HCT116 (cell line): Measurements from ENCODE around the gene UNK. TPM values are rescaled to one million over a fixed set of nuclear protein-coding genes. Genes with fewer than 3 reads are reported as not detected.
"Not testable (repeated sequence)": the region's sequence is repeated elsewhere in the genome, so short reads cannot be mapped to it uniquely, and the experiment has no call there.

Experiments
- ATAC-seq: fragments of 200-7000 bp; cut with Tn5 transposase; 2 replicates; pipeline ENCODE4 v1.9.1; 2020; ENCODE audit warnings: mild to moderate bottlenecking, moderate library complexity
- BruUV-seq: library from RNA; stranded (reverse); fragments of 400-500 nt; replicated peaks from 2 replicates; lab custom pipeline; 2021; lab: Mats Ljungman, UMichigan
- CTCF ChIA-PET: fragments of 300-600 bp; sonication (Branson Sonifier 250); formaldehyde crosslinking; loops from one replicate; lab custom pipeline; 2021; ENCODE audit warnings: antibody characterized with exemption; lab: Charles Lee
- POLR2A ChIA-PET: fragments of 300-600, 350-600 bp; sonication (Branson Sonifier 250); formaldehyde crosslinking; loops from one replicate; lab custom pipeline; 2021; ENCODE audit warnings: antibody characterized with exemption; lab: Charles Lee
- RAD21 ChIA-PET, 2 experiments: fragments of 300-600 bp; sonication (Branson Sonifier 250); formaldehyde crosslinking; loops; one replicate each; lab custom pipeline; 2023; ENCODE audit warnings: low total read pairs in 2 of 2; ENCODE audit not compliant: uncharacterized antibody in 2 of 2, unreplicated experiment in 2 of 2, low non-redundant PET in 1 of 2; lab: Charles Lee
- DNase-seq: peaks from one replicate; pipeline ENCODE4 v3.0.0-alpha.2; 2010; ENCODE audit warnings: low read depth, low spot score
- H2AFZ ChIP-seq: fragments of 200-600 bp; shearing (Covaris generic), sonication (generic); 2 replicates; pipeline ENCODE4 v1.6.1; 2017; ENCODE audit warnings: low read depth, mixed run types, mixed read lengths, antibody characterized with exemption, low read length; ENCODE audit not compliant: poor library complexity, severe bottlenecking
- H3K27ac ChIP-seq: 2 replicates; pipeline ENCODE4 v1.5.1; 2012; ENCODE audit warnings: low read depth, low read length
- H3K27me3 ChIP-seq: fragments of 200-600 bp; sonication (generic); 2 replicates; pipeline ENCODE4 v1.6.1; 2016; ENCODE audit warnings: mixed run types, low read length, mixed read lengths; ENCODE audit not compliant: insufficient read depth
- H3K36me3 ChIP-seq, 2 experiments: fragments of 200-500 bp in 1 of 2; fragments of 200-600 bp in 1 of 2; sonication (Bioruptor generic) in 1 of 2; sonication (generic) in 1 of 2; 2 replicates each; pipeline versions ENCODE4 v1.5.1 to v1.6.1; 2014 to 2016; ENCODE audit warnings: low read length in 2 of 2, inconsistent platforms in 1 of 2, mixed read lengths in 1 of 2, mixed run types in 1 of 2; ENCODE audit not compliant: insufficient read depth in 2 of 2, control insufficient read depth in 1 of 2
- H3K4me1 ChIP-seq, 2 experiments: fragments of 200-600 bp in 1 of 2; sonication (generic) in 1 of 2; 2 replicates each; pipeline versions ENCODE4 v1.5.1 to v1.6.1; 2012 to 2017; ENCODE audit warnings: low read length in 2 of 2, inconsistent platforms in 1 of 2, mild to moderate bottlenecking in 1 of 2, mixed read lengths in 1 of 2, mixed run types in 1 of 2, moderate library complexity in 1 of 2; ENCODE audit not compliant: insufficient read depth in 2 of 2, control insufficient read depth in 1 of 2
- H3K4me2 ChIP-seq: fragments of 200-600 bp; sonication (generic); 2 replicates; pipeline ENCODE4 v1.6.1; 2017; ENCODE audit warnings: mixed run types, low read length, mixed read lengths
- H3K4me3 ChIP-seq, 2 experiments: fragments of 200-600 bp in 1 of 2; sonication (generic) in 1 of 2; replicated peaks in 1 of 2; 2 replicates each; pipeline ENCODE4 v1.5.1; 2011 to 2016; ENCODE audit warnings: low read length in 2 of 2, control low read depth in 1 of 2, low read depth in 1 of 2, mild to moderate bottlenecking in 1 of 2, mixed read lengths in 1 of 2, mixed run types in 1 of 2
- H3K79me2 ChIP-seq: fragments of 200-600 bp; sonication (generic); 2 replicates; pipeline ENCODE4 v1.6.1; 2017; ENCODE audit warnings: mild to moderate bottlenecking, mixed run types, low read length, moderate library complexity, mixed read lengths; ENCODE audit not compliant: insufficient read depth
- H3K9ac ChIP-seq: fragments of 200-600 bp; sonication (generic); 2 replicates; pipeline ENCODE4 v1.6.1; 2016; ENCODE audit warnings: low read length, mixed read lengths
- H3K9me2 ChIP-seq: fragments of 200-600 bp; sonication (generic), shearing (Covaris generic); 2 replicates; pipeline ENCODE4 v1.6.1; 2017; ENCODE audit warnings: mixed run types, mild to moderate bottlenecking, moderate library complexity; ENCODE audit not compliant: insufficient read depth
- H3K9me3 ChIP-seq, 2 experiments: fragments of 200-500 bp in 1 of 2; fragments of 200-600 bp in 1 of 2; sonication (Bioruptor generic) in 1 of 2; sonication (generic) in 1 of 2; 2 replicates each; pipeline ENCODE4 v1.6.1; 2014 to 2017; ENCODE audit warnings: low read length in 2 of 2, mixed read lengths in 2 of 2, inconsistent platforms in 1 of 2, low read depth in 1 of 2, mild to moderate bottlenecking in 1 of 2, mixed run types in 1 of 2, moderate library complexity in 1 of 2; ENCODE audit not compliant: control insufficient read depth in 1 of 2, insufficient read depth in 1 of 2
- H4K20me1 ChIP-seq: fragments of 200-600 bp; sonication (generic), shearing (Covaris generic); 2 replicates; pipeline ENCODE4 v1.6.1; 2017; ENCODE audit warnings: mixed run types, mild to moderate bottlenecking, moderate library complexity; ENCODE audit not compliant: insufficient read depth
- EGR1 ChIP-seq: IDR thresholded peaks from 2 replicates; pipeline ENCODE4 v1.6.1; 2012; ENCODE audit warnings: low read depth
- ELF1 ChIP-seq: IDR thresholded peaks from 2 replicates; pipeline ENCODE4 v1.6.1; 2012; ENCODE audit warnings: low read depth, borderline replicate concordance
- EZH2phosphoT487 ChIP-seq: fragments of 200-600 bp; IDR thresholded peaks from 2 replicates; pipeline ENCODE4 v1.6.1; 2018; ENCODE audit warnings: antibody characterized with exemption, borderline replicate concordance
- SRF ChIP-seq: IDR thresholded peaks from 2 replicates; pipeline ENCODE4 v1.6.1; 2012; ENCODE audit warnings: low read depth
- TCF7L2 ChIP-seq: IDR thresholded peaks from 2 replicates; pipeline ENCODE4 v1.7.0; 2011; ENCODE audit warnings: borderline replicate concordance, inconsistent platforms; ENCODE audit not compliant: insufficient read depth, insufficient read length; ENCODE audit errors: extremely low read depth
- intact Hi-C: fragments of 100-400 bp; cut with micrococcal nuclease; formaldehyde crosslinking; loops from 2 replicates; pipeline ENCODE4 v1.10.0; 2022
- total RNA-seq: library from RNA; stranded (reverse); gene quantifications from one replicate; pipeline ENCODE4 v1.2.1, GENCODE V29; 2021; ENCODE audit not compliant: unreplicated experiment

The UNK gene
- total RNA-seq, 1 experiment from 2014 or later, result 40.6 TPM

GRCh38 chr17:75859358-75859757 is 74.8 kb downstream of the UNK start:
- H2AFZ ChIP-seq, ATAC-seq, H3K9ac ChIP-seq, DNase-seq, H4K20me1 ChIP-seq, H3K9me3 ChIP-seq, H3K27me3 ChIP-seq, RAD21 ChIA-PET, H3K4me3 ChIP-seq, H3K36me3 ChIP-seq: not testable (repeated sequence)
- intact Hi-C loops, result loop anchor here (10.0 kb wide), 1 partner anchor 185 kb away; no protein-coding TSS in a partner anchor
- CTCF ChIA-PET, result interaction anchor here (0.8 to 4.9 kb wide), 5 partner anchors 12 to 46 kb away, joined by 3 to 52 read pairs (median 5); no protein-coding TSS in a partner anchor
- POLR2A ChIA-PET, result interaction anchor here (0.8 to 6.8 kb wide), 5 partner anchors 16 to 81 kb away, joined by 3 to 83 read pairs (median 4); partner anchors contain the start of gene TRIM47
- Histone ChIP-seq H3K4me2 (peak overlapping the region; percentile 17; the same call in 1 of the 2 replicates), H3K4me1 (peaks cover 25 to 41% of the 10 kb centered on the region in 2 experiments)
- TF ChIP-seq EGR1, result peak; percentile 68
- TF ChIP-seq, all 23 proteins: peak for 1; not testable (repeated sequence) for 22
- H3K79me2 ChIP-seq, H3K27ac ChIP-seq, H3K9me2 ChIP-seq, BruUV-seq: not testable (repeated sequence)

GRCh38 chr17:75861927-75862317 is 77.3 kb downstream of the UNK start:
- Histone ChIP-seq H3K79me2 (no peaks in the 10 kb centered on the region), H3K27ac (no peak overlapping the region; the same call in 1 of the 2 replicates), H2AFZ (no peak overlapping the region), H3K9me2 (no peaks in the 10 kb centered on the region), H3K9ac (no peak overlapping the region), H3K4me1 (peaks cover 20 to 36% of the 10 kb centered on the region in 2 experiments; a peak in 3 of 4 replicates), H3K27me3 (no peaks in the 10 kb centered on the region), H3K36me3 (no peaks in the 10 kb centered on the region), H3K4me3 (no peak overlapping the region), H3K9me3 (no peaks in the 10 kb centered on the region), H3K4me2 (no peak overlapping the region), H4K20me1 (no peaks in the 10 kb centered on the region)
- ChIA-PET CTCF (interaction anchor here (1.0 to 4.9 kb wide), 6 partner anchors 10 to 140 kb away, joined by 3 to 52 read pairs (median 8); partner anchors contain the start of gene TRIM47), POLR2A (interaction anchor here (1.0 to 3.0 kb wide), 5 partner anchors 11 to 87 kb away, joined by 3 to 7 read pairs (median 6); a partner anchor contains a TSS), RAD21 (interaction anchor here in 1 of 2 experiments (1.9 kb wide), 1 partner anchor 14 kb away, joined by 5 read pairs; no protein-coding TSS in a partner anchor)
- intact Hi-C loops, result no loop called here
- DNase-seq, result no peak
- BruUV-seq, result no TSS peak
- no peak for TF ChIP-seq ELF1
- TF ChIP-seq TCF7L2, result no peak
- TF ChIP-seq SRF, result no peak
- TF ChIP-seq EZH2phosphoT487, result no peak
- ATAC-seq, result no peak
